ENCODE measurements around the gene CPNE9. TPM values are rescaled to one million over a fixed set of nuclear protein-coding genes. Genes with fewer than 3 reads are reported as not detected.
"Not testable (repeated sequence)": the region's sequence is repeated elsewhere in the genome, so short reads cannot be mapped to it uniquely, and the experiment has no call there.

Gene CPNE9
- total RNA-seq, 1 donor from 2014 or later = not detected

DNA sequence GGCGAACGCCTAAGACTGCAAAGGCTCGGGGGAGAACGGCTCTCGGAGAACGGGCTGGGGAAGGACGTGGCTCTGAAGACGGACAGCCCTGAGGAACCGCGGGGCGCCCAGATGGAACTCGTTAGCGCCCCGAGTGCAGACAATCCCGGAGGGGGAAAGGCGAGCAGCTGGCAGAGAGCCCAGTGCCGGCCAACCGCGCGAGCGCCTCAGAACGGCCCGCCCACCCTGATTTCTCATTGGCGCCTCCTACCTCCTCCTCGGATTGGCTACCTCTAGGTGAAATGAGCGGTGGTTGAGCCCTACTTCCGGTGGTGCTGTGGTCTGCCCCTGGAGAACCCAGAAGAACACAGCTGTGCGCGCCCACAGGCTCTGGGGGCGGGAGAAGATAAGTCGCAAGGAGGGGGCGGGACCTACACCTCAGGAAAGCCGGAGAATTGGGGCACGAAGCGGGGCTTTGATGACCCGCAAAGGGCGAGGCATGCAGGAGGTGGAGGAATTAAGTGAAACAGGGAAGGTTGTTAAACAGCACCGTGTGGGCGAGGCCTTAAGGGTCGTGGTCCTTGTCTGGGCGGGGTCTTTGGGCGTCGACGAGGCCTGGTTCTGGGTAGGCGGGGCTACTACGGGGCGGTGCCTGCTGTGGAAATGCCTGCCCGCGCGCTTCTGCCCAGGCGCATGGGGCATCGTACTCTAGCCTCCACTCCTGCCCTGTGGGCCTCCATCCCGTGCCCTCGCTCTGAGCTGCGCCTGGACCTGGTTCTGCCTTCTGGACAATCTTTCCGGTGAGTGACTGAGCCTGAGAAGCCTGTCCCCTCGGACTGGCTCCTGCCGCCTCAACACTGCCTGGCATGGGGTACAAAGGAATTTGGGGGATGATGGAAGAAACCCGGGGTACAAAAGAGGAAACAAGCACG, 46.3 kb downstream of the CPNE9 start, which contains the start of gene OGG1:
TSS of gene OGG1 (plus strand) at position 308 of the 911 bp plus-strand sequence. CDS start at position 643, 335 bp downstream.
- ATAC-seq = peak; percentile 97

DNA sequence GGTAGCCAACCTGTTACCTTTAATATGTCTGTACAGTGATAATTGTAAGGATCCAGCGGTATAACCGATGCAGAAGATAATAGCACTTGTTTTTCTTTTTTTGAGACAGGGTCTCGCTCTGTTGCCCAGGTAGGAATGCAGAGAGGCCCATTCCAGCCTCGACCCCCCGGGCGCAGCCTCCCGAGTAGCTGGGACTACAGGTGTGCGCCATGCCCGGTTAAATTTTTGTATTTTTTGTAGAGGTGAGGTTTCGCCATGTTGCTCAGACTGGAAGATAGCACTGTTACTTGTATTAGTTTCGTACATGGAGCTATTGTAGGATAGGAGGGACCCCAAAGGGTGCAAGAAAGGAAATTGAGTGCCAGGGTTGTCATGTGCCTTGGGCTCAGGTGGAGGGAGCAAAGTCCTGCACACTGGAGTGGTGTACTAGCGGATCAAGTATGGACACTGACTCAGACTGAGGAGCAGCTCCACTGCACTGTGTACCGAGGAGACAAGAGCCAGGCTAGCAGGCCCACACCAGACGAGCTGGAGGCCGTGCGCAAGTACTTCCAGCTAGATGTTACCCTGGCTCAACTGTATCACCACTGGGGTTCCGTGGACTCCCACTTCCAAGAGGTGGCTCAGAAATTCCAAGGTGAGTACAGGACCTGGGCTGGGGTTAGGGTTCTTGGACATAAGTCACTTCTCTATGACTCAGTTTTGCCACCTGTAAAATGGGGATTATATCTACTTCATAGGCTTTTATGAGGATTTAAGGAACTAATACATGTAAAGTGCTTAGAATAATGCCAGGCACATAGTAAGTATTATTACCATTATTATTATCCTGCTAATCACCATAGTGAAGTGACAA, 47.2 kb downstream of the CPNE9 start:
- ATAC-seq = peak; percentile 27

DNA sequence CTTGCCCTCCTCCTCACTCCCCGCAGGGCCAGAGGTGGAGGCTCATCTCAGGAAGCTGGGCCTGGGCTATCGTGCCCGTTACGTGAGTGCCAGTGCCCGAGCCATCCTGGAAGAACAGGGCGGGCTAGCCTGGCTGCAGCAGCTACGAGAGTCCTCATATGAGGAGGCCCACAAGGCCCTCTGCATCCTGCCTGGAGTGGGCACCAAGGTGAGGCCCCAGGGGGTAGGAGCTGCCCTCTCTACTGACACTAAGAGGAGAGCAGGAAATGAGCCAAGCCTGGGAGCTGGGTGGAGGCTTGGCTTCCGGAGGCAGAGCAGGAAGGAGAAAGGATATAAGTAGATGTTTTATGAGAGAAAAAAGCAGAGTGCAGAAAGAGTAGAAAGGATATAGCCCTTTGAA, 51.0 kb downstream of the CPNE9 start:
- ATAC-seq = no peak

DNA sequence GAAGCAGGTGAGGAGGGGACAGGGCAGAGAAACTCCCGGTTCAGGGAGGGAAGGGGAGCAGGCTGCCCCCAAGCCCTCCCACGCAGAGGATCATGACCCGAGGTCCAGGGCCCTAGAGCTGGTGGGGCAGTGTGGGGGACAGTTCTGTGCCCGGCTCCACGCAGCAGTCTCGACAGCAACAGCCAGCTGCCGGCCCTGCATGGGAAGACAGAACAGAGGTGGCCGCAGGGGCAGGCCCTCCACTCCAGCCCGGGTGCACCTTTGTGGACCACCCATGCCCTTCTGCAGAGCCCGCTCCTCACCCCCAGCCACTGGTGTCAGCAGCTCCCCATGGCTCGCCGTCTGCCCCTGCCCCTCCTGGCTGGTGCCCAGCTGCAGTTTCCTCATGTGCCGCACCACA, 53.8 kb downstream of the CPNE9 start:
- no peak for ATAC-seq

GRCh38 chr3:9760779-9761505, 57.3 kb downstream of the CPNE9 start:
- ATAC-seq = no peak

- peak; percentile 60 for ATAC-seq
Measured at GRCh38 chr3:9761919-9762318, 58.3 kb downstream of the CPNE9 start.

GRCh38 chr3:9762871-9763270, 59.2 kb downstream of the CPNE9 start:
- no peak for ATAC-seq

- ATAC-seq = no peak
Measured at GRCh38 chr3:9765865-9766264, 62.2 kb downstream of the CPNE9 start.

DNA sequence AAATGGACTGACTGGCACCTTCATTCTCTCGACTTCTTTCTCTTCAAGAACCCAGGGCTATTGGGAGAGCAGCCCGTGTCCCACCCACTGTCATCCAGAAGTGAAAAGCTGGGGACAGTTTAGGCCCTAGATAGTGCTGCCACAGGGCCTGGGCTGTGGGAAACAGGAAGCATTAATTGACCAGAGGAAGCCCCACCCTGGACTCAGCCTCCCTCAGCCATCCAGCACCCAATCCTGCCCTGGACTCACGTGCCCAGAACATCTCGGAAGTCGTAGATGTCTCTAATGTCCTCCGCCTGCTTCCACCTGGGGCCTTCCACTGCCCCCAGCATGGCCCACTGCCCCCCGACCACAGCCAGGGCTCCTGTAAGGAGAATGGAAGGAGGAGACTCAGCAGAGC, 63.8 kb downstream of the CPNE9 start:
- ATAC-seq = no peak

DNA sequence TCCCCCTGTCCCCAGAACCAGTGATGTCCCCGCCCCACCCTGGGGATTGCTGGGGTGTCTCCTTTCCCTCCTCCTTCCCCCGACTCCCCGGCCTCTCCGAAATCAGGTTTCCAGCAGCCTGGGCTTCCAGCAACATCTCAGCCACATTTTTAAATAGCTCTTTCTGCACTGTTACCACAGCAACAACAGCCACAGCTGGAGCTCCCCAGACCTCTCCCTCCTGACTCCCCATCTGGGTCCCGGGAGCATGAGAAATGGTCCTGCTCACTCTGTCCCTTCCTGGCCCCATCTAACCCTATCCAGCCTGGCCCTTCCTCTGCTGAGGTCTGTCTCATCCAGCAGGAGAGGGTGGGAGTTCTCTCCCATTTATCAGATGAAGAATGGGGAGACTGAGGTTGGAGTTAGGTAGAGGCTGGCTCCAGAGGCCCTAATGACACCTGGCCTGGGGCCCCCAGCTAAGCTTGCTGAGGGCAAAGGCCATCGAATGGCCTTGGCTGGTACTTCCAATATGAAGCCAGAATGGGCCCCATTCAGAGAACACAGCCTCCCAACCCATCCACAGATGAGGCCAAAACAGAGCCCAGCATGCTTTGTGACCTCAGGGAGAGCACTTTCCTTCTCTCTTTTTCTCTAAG, 64.6 kb downstream of the CPNE9 start:
- ATAC-seq = no peak

- ATAC-seq = peak; percentile 6
Measured at GRCh38 chr3:9769012-9769411, 65.4 kb downstream of the CPNE9 start.

- peak; percentile 87 for ATAC-seq
Measured at GRCh38 chr3:9769426-9770275, 66.0 kb downstream of the CPNE9 start, which contains the start of gene CAMK1. TSS of gene CAMK1 (minus strand) at chr3:9769947. CDS start at chr3:9767749, 2,198 bp downstream.

GRCh38 chr3:9770276-9770812, 66.7 kb downstream of the CPNE9 start:
- ATAC-seq = peak; percentile 14

DNA sequence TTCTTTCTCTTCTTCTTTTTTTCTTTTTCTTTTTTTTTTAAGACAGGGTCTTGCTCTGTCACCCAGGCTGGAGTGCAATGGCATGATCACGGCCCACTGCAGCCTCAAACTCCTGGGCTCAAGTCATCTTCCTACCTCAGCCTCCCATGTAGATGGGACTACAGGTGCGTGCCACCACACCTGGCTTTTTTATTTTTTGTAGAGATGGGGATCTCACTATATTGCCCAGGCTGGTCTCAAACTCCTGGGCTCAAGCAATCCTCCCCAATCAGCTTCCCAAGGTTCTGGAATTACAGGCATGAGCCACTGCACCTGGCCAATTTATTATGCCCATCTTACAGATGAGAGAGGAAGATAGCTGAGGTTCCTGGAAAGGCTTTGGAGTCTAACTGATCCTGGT, 67.4 kb downstream of the CPNE9 start:
- ATAC-seq = not testable (repeated sequence)

DNA sequence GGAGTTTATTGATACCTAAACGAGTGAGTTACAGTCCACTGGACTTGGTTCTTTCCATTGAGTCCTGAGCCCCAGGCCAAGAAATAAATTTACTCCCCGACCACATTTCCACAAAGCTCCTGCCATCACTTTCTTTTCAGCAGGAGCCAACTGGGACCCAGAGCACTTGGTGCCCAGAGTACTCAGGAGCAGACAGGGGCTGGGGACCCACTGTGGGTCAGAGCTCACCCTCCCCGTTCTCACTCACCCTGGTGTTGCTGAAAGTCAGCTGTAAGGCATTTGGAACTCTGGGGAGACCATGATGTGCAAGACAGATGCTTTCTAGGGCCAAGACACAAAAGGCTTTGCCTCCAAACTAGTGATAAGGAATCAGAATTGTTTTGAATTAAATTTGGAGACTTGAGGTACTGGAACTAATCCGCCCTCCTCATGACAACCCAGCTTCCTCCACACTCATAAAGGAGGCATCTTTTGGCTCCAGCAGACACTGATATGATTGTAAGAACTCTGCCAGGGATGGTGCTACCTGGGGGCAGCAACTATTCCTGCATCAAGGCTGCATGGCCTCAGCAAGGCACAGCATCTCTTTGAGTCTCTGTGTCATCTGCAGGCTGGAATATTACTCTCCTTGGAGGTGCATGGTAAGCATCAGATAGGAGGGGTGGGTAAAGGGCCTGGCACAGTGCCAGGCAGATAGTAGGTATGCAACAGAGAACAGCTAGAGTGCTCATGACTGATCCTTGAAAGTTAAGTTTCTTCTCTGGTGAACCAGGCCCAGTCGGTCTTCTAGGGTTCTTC, 73.5 kb downstream of the CPNE9 start:
- no peak for ATAC-seq

DNA sequence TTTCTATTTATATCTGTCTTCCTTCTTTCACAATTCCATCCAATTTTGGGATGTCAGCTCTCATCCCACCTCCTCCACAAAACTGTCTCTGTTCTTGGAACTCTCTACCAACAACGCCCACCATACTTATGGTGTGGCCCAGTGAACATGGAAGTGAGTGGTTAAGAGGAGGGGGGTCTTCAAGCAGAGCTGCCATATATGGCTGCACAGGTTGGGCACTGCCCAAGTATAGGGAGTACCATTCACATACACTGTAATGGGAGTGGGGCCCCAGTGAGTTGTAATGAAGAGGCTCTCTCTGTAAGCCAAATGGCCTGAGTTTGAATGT, 74.0 kb downstream of the CPNE9 start:
- no peak for ATAC-seq

DNA sequence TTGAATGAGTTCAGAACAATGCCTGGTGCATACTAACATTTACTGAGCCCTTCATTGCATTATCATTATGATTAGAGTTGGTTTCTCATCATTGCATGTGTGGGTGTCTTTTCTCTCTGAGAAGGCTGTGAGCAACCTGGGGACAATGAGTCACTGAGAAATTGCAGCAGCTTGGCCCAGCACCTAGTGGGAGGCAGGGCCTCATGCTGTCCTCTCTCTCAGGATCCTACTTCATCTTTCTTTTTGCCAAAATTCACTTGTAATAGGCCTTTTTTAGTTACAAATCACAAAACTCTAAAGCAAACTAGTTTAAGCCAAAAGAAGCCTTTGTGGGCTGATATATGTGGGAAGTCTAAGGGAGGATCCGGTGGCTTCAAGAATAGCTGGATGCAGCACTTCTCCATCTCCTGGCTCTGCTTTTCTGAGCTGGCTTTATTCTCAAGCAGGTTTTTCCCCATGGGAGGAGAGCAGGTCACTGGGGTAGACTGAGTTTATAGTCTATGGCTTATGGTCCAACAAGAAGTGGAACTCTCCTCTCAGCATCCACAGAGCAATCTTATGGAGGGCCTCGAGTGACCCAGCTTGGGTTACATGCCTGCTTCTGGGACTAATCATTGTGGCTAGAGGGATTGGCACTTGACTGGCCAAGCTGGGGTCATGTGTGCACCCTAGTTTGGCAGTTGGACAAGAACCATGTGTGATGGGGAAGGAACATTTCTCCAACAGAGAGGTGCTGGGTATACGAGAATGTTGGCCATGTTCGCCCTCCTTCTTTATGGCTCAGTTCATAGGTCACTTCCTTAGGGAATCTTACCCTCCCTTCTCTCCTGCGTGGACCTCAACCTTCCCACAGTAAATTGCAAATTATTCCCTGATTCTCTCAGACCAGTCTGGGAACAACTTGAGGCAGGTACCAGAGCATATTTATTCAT, 74.8 kb downstream of the CPNE9 start:
- ATAC-seq = no peak

GRCh38 chr3:9779075-9779593, 75.5 kb downstream of the CPNE9 start:
- ATAC-seq = no peak
